Fibroblast of skin of back (primary cell): ENCODE measurements around the gene SPNS2.

ENCODE experiments used
- DNase-seq: peaks from one replicate; pipeline ENCODE4 v3.0.0-alpha.2; 2013

The SPNS2 gene

DNA sequence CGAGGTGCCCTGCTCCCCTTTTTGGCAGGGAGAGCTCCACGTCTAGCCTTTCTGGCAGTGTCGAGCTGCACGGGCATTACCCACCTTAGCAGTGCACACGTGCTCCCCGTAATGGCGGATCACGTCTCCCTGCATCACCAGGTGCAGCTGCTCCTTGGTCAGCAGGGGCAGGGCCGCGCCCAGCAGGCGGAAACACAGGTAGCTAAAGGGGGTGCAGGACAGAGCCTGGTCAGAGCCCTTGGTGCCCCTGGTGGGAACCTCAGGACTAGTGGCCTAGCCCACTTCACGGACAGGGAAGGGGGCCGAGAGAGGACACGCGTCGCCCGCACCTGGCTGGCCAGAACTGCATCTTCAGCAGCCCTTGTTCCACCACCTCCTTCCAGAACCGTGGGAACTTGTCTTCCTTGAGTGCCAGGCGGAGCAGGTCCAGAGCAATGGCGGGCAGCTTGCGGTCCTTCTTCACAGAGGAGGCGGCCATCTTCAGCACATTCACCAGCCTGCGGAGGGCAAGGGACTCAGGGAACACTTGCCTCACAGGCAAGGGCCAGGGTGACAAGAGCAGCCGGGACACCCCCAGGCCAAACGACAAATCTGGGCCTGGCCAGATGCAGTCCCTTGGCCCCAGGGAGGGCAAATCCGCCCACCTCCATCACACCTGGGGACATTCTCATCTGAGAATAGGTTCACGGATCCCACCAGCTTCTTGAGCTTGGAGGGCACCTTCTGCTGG lies 53.3 kb downstream of the SPNS2 start:
- DNase-seq = no peak

DNA sequence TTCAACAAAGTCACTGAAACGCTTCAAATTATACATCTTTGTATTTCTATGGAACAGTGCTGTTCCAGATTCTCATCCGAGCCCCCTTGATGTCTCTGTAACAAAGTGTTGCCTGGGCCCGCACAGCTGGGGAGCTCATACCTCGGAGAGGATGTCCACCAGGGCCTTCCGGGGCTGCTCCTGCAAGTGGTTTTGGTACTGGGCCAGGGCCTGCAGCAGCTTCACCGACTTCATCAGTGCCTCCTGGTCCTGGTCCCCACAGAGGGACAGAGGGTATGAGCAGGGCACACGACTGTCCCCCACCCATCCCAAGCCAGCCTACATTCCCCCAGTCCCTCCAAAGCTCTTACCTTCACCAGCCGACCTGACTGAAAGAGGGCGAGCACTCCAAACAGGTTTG lies 55.0 kb downstream of the SPNS2 start:
- no peak for DNase-seq

GRCh38 chr17:4554441-4554996 lies 55.8 kb downstream of the SPNS2 start:
- no peak for DNase-seq

DNA sequence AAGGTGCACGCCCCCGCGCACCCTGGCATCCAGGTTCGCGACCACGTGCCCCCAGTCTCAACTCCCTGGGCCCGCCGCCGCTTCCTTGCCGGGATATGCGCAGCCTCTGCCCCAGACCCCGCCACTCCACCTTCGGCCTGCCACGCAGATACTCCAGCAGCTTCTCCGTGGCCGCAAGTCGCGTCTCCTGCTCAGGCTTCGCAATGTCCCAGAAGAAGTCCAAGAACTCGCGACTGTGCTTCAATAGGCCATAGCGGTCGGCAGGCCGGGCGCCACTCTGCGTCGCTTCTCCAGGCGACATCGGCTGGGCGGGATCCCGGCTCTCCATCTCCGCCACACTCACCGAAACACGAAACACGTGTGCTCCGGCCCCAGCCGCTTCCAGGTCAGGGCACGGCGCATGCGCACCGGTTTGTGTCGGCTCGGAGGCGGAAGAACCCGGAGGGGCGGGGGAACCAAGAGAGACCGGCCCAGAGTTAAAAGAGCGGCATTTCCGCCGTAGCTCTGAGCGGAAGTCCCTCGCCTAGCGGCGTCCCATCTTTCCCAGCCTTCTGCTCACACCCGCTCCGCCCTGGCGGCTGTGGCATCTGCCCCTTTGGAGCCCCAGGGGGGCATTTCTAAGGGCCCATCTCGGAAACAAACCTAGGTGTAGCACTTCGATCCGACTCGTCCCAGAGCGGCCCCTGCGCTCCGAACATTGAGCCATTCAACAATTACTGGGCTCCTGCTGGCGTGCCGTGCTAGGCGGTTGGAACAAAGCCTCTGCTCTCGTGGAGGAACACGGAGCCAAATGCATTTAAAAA lies 56.5 kb downstream of the SPNS2 start, which contains the start of gene MYBBP1A:
MYBBP1A (minus strand) TSS at position 388 of the 803 bp plus-strand sequence; CDS start at position 328, 60 bp downstream.
- peak; percentile 95 for DNase-seq

GRCh38 chr17:4555873-4556759 lies 57.4 kb downstream of the SPNS2 start:
- DNase-seq = no peak

GRCh38 chr17:4556996-4557395 lies 58.3 kb downstream of the SPNS2 start:
- DNase-seq = no peak

GRCh38 chr17:4557626-4558346 lies 59.1 kb downstream of the SPNS2 start:
- DNase-seq = no peak

GRCh38 chr17:4558347-4558971 lies 59.8 kb downstream of the SPNS2 start:
- DNase-seq = no peak

DNA sequence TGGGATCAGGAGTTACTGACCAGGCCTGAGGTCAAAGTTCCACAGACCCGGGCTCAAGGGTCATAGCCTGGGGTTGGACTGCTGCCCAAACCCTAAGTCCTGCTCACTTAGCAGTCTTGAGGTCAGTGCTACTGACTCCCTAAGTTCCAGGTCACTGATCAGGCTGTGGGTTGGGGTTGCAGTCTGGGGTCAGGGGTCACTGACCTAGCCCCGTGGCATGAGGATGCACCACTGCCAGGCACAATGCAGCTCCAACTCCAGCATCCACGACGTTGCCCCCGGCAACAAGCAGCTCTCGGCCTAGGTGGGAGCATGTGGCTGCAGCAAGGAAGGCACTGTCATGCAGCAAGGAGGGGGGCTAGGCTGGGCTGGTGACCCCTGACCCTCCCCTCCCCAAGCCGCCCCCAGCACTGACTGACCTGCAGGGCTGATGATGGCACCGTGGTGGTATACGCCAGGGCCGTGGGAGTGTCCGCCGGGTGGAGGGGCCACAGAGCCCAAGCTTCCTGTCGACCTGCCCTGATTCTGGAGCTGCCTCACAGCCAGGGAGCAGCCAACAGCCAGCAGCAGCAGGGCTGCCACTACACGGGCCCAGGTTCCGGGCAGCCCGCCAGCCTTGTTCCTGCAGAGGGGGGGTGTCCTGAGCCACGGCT lies 60.6 kb downstream of the SPNS2 start:
- DNase-seq = no peak

DNA sequence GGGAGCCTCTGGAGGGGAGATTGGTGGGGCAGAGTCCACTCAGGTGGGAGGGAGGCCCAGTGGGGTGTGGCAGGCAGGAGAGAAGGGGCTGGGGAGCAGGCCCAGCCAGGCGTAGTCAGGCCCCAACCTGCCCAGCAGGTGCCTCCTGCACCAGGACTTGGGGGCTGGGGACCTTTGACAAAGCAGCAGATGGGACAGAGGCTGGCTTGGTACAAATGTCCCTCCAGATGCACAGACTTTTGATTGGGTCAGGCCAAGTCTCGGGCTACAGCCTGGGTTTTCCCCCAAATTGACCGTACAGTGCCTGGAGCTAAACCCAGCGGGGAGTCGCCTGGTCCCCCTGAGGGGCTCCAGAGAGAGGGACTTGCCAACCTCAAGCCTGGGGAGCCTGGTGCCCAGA lies 61.3 kb downstream of the SPNS2 start:
- no peak for DNase-seq

DNA sequence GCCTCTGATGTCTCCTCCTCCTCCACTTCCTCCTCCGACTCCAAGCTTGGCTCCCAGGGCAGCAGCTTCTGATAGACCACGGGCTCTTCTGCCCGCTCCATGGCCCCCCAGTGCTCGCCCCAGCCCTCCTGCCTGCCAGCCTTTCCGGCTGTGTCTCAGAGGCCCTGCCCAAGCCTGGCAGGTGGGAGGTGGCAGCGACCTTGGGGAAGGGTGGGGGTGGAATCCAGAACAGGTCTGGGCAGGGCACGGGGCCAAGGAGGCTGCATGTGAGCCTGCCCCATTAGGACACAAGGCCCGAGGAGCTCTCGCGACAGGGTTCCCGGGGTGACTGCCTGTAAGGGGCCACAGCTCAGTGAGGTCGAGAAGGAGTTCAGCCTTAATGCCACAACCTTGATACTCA lies 61.7 kb downstream of the SPNS2 start, which contains the start of gene GGT6:
GGT6 (minus strand) TSS at position 157 of the 400 bp plus-strand sequence; CDS start at position 101, 56 bp downstream.
- no peak for DNase-seq

GRCh38 chr17:4560837-4561256 lies 62.2 kb downstream of the SPNS2 start:
- DNase-seq = no peak

DNA sequence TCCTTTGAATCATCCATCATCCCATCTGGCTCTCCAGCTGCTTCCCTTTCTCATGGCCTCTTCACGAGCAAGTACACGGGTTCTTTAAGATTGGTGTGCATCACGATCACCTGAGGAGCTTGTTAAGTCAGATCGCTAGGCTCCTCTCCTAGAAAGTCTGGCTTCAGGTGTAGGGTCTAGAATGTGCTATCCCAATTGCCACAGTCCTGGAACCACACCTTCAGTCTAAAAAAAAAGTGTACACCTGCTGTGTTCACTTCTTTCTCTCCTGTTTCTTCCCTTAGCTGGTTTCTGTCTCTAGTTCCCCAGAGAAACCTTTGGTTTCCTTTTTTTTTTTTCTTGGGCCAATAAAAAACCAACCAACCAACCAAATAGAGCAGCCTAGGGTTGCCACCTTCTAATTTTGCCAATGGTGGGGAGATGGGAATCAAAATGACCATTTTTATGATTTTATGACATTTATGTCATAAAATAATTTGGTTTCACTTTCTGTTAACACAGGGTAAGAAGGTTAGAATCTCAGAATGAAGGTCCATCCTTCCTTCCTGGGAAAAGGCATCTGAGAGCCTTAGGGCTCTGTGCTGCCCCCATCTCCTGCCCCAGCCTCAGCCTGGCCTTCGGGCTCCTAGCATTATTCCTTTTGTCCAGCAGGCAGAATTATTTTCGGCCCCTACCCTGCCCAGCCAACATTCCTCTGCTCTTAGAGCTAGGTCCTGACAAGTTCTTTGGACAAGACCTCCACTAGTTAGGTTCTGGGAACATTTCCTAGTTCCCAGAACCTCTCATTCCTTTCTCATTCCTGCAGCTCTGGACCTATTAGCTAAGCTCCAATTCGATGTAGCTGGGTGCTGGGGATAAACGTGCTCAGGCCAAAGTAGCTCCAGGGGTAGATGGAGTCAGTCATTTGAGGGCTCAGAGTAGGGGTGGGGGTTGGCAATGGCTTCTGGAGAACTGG lies 63.6 kb downstream of the SPNS2 start:
- no peak for DNase-seq

- peak; percentile 73 for DNase-seq
These were observed 66.8 kb downstream of the SPNS2 start for GRCh38 chr17:4565209-4566141.

DNA sequence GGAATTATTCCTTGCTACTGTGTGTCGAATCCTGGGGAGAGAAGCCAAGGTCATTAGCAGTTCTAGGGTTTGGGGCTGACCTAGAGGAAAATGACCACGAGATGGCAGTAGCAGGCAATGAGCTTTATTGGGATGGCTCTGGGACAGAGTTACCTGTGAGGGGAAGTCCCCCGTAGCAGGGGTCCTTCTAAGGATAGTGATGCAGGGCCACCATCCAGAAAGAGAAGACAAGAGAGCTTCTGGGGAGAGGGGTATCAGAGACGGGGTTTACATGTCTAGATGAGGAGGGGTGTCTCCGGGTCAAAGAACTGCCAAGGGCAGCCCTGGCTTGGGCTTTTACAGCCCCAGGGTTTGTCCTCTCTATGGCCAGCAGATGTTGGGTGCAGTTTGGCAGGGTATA lies 68.1 kb downstream of the SPNS2 start:
- DNase-seq = peak; percentile 51

GRCh38 chr17:4569591-4569990 lies 70.9 kb downstream of the SPNS2 start:
- no peak for DNase-seq

GRCh38 chr17:4572131-4572530 lies 73.5 kb downstream of the SPNS2 start:
- no peak for DNase-seq

- no peak for DNase-seq
These were observed 74.4 kb downstream of the SPNS2 start for GRCh38 chr17:4573115-4573514.
